Hematopoietic multipotent progenitor cell treated with erythropoietin and hydrocortisone succinate and interleukin-3 and kit ligand, for 15 days (in vitro differentiated cells): ENCODE results near the gene C16orf74.

Source experiments
- DNase-seq: peaks from one replicate; pipeline ENCODE4 v3.0.0-alpha.2; 2015; ENCODE audit warnings: low spot score

C16orf74 gene

DNA sequence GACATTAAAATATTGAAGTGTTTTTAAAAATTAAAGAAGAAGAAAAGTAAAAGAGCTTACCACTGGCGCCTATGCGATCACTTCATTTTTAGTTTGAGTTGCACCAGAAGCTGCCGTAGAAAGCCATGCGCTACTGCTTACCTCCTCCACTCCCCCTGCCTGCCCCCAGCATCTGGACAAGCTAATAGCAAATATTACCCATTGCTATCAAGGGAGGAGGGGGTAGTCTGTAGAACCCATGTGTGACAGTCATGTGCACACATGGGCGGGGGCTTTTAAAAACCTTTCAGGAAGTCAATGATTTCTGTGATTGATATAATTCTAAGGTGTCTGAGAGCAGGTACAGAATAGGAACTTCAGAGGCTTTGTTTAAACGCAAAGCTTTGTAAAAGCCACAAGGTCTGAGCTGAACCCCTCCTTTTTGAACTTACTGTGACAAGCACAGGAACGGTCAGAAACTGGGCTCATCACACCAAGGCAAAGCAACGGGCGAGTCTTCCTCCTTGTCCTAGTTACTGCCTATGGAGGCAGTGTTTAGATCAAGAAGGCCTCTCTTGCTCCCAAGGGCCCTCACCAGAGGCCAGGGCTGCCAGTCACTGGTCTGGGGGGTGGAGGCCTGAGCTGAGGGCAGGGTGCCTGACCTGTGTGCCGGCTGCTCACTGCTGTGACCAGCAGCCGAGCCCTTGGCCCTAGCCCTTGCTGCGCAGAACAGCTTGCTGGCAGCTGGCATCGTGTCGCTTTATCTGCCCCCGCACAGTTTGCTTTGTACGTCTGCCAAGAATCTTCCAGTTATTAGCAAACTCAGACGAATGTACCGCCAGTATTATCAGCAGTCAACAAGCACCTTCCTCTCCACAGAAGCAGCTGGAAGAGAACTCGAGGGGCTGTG, 77.1 kb downstream of the C16orf74 start:
- peak; percentile 96 for DNase-seq

DNA sequence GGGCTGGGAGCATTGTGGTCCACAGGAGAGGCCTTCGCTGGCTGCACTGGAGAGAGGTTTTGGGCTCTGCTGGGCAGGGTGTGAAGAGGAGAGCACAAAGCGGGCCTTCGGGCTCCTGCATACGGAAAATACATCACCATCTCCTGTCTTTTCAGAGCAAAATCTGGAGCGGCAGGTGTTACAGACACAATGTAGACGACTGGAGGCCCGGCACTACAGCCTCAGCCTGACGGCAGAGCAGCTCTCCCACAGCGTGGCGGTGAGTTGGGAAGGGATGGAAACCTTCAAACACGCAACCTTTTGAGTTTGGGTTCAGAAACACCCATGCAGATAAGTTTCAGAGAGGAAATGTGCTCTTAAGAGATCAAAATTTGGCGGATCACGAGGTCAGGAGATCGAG, 80.1 kb downstream of the C16orf74 start:
- no peak for DNase-seq

DNA sequence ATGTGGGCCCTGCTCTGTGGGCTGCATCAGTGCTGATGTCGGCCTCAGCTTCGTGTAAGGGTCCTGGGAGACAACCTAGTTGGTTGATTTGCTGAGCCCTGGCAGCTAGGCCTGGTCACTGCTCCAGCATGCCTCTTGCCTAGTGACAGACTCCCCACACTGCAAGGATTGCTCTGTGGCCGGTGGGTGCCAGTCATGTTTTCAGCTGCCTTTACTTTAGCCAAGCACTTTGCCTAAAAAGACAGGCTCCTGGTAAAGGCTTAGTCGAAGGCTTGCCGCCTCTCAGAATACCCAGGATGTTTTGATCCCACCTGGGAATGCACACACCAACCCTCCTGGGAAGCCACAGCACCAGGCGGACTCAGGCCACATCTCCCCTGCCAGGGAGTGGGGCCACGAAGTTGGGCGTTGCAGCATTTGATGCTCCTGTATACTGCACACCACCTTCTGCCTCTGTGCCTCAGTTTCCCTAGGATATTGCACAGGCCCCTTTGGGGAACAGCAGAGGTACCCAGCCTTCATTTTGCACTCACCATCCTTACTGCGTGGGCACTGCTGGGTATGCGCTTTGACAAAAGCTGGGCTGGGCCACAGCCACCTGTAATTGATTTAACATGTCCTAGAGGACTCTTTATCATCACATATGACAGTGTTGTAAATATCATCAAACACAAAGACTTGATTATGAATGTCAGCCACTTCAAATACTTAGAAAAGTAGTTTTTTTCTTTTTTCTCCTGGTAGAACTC, 82.0 kb downstream of the C16orf74 start:
- no peak for DNase-seq

DNA sequence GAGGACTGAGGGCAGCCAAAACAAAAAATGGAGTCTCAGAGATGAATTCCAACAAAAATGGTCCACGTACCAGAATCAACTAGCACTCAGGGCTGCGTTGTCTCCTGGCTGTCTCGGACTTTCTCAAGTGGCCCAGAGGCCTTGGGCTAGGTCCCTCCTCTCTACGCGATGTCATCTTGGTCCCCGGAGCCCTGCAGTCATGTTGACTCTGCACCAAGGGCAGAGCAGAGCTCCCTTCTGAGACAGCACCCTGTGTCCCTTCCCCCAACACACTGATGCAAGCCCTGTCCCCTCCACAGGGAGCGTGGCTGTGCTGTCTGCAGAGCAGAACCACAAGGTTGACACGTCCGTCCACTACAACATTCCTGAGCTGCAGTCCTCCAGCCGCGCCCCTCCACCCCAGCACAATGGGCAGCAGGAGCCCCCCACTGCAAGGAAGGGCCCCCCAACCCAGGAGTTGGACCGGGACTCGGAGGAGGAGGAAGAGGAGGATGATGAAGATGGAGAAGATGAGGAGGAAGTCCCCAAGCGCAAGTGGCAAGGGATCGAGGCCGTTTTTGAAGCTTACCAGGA, 83.0 kb downstream of the C16orf74 start:
- DNase-seq: no peak

DNA sequence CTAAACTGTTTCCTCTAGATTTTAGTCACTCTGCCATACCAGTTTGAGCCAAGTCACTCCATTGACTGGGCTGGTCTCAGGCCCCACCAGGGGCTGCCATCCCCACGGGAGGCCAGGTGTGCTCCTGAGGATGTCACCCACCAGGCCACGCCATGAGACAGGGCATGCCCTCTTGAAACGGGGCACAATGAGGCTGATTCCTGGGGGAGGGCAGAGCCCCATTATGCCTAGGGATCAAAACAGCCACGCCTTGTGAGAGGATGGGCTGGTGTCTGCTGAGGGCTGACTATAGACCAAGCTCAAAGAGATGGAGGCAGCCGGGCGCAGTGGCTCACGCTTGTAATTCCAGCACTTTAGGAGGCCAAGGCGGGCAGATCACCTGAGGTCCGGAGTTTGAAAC, 83.6 kb downstream of the C16orf74 start:
- DNase-seq: no peak

DNA sequence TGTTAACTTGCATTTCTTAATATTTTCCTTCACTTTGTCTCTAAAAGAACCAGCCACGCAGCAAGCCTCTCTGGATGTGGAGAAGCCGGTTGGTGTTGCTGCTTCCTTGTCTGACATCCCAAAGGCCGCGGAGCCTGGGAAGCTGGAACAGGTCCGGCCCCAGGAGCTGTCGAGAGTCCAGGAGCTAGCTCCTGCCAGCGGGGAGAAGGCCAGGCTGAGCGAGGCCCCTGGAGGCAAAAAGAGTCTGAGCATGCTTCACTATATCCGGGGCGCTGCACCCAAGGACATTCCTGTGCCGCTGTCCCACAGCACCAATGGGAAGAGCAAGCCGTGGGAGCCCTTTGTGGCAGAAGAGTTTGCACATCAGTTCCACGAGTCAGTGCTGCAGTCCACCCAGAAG, 85.0 kb downstream of the C16orf74 start:
- no peak for DNase-seq

DNA sequence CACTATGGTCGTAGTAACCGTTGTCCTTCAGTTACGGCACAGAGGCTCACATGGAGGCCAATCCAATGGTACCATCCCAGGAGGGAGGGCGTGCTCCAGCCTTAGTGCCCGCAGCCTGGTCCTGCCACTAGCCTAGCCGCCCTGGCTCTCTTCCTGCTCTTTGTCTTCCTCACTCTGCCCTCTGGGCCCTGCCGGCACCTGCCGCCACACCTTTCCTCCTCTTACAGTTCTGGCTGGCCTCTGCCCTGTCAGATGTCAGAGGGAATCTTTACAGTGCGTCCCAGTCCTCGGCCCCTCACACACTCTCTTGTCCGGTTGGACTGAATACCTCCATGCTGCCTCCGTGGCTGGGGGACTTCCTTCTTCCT, 85.5 kb downstream of the C16orf74 start:
- no peak for DNase-seq

DNA sequence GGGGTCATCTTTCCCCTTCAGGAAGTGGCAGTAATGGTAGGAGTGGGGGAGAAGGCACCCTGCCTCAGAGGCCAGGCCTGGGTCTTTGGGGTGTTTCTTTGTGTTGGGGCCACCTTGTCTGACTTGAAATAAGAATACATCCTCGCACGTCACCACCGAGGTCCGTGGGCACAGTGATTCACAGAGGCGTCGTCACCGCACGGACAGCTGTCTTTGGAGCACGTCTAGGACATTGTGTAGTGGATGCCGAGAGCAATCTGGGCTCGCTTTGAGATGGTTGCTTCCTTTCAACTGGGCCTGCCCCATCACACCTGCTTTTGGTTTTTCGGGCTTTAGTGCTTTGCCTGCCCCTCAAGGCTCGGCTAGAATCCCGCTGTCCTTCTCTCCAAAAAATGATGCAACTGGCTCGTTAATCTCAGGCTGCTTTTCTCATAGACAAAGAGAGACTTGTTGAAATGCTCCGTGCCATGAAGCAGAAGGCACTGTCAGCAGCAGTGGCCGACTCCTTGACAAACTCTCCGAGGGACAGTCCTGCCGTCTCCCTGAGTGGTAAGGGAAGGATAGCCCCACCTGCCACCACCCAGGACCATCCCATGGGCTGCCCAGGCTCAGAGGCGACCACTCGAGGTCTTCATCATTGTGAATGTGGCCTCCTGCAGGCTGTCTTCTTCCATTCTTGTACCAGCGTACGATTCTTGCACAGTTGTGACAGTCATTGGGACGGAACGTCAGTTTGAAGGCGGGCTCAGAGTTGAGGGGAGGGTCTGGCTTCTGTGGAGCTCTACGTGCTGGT, 86.1 kb downstream of the C16orf74 start:
- no peak for DNase-seq

DNA sequence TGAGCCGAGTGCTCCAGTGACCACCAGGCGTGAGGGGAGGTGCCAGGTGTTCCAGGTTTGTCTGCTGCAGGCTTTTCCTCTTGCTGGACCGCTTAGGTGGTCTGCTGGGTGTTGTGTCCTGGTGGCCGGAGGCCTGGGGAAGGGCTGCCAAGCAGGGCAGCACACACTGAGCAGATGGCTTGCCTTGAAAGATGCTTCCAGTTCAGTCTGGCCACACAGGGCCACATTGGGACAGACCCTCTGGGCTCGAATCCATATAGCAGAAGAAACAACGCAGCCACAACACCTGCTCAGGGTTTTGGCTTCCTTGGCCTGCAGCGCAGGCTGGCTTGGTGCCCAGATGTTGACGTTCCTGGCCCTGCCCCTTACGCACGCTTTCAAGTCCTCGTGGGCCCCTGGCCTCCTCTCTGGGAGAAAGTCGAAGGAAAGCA, 87.0 kb downstream of the C16orf74 start:
- no peak for DNase-seq

DNA sequence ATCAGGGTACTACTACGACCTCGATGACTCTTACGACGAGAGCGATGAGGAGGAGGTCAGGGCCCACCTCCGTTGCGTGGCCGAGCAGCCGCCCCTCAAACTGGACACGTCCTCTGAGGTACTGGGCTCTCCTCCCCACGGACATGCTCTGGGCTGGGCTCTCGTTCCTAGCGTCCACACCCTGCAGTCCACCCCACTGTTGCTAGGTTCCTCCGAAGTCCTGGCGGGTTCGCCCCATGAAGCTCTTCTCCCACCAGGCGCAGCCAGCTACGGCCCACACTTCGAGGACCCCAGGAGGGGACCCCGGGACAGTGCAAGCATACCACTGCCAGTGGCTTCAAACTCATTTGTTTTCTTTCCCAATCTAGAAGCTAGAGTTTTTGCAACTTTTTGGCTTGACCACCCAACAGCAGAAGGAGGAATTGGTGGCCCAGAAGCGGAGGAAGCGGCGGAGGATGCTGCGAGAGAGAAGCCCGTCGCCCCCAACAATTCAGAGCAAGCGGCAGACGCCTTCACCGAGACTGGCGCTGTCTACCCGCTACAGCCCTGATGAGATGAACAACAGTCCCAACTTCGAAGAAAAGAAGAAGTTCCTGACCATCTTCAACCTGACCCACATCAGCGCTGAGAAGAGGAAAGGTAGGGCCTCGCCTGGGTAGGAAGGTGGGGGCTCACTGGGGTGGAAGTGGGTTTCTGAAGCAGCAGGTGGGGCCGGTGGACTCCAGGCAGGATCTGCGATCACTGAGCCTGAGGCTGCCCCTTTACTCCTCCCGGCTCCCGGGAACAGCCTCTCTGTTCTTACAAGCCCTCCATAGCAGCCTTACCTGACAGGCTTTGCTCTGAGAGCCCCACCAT, 87.7 kb downstream of the C16orf74 start:
- DNase-seq: no peak

DNA sequence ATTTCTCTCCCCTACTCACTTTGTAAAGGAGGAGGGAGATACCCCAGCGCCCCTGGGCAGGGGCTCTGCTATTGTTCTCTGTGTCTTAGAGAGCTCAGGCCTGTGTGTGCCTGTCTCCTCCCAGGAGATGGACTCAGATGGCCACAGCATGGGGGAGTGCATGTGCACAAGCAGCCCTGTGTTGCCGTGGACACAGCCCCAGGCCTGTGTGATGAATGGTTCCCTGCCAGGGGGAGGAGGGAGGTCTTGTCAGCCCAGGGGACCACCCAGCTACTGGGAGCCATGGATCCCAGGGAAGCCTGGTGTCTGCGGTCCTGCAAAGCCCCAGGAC, 88.4 kb downstream of the C16orf74 start:
- DNase-seq: no peak

DNA sequence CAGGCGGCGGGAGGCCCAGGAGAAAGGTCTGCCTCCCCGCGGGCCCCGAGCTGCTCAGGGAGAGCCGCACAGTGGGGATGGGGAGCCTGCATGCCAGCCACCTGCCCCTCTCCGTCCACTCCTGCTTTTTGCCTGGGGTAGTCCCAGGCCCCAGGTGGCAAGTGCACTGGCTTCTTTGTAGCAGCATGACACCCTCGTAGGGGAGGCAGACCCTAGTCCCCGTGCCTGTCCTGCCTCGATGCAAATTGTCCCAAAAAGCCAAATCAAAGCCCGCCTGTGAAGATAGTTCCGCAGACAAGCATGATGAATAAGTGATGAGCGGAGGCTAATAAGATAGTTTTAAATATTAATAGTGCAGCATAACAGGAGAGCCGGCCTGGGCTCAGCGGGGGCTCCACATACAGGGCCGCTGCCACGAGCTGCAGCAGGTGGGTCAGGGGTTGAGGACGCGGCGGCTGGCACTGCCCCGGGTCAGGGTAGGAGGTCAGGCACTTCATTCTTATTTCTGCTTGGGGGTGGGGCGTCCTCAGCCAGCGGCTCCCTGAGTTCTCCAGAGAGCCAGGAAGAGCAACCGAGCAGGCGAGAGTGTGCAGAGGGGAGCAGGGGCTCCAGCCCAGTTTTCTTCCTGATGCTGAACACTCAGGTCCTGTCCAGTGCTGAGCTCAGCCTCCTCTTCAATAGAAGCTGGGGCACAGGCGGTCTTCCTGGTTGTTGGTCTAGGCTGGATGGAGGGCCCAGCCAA, 89.0 kb downstream of the C16orf74 start:
- DNase-seq: no peak

DNA sequence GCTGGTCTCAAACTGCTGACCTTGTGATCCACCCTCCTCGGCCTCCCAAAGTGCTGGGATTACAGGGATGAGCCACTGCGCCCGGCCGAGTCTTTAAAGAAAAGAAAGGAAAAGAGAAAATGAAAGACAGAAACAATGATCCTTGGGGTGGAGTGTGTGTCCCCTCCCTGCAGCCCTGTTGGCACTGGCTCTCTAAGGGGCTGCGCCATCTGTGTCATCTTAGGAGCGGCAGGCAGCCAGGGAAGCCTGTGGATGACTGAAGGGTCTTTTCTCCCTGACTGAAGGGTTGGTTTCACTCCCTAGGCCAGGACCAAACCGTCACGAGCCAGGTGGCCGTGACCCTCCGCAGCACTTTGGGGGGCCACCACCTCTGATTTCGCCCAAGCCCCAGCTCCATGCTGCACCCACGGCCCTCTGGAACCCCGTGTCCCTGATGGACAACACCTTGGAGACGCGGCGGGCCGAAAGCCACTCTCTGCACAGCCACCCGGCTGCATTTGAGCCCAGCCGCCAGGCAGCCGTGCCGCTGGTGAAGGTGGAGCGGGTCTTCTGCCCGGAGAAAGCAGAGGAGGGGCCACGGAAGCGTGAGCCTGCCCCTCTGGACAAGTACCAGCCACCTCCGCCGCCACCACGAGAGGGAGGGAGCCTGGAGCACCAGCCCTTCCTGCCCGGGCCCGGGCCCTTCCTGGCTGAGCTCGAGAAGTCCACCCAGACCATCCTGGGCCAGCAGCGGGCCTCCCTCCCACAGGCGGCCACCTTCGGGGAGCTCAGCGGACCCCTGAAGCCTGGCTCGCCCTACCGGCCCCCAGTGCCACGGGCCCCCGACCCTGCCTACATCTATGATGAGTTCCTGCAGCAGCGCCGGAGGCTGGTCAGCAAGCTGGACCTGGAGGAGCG, 89.8 kb downstream of the C16orf74 start:
- no peak for DNase-seq

DNA sequence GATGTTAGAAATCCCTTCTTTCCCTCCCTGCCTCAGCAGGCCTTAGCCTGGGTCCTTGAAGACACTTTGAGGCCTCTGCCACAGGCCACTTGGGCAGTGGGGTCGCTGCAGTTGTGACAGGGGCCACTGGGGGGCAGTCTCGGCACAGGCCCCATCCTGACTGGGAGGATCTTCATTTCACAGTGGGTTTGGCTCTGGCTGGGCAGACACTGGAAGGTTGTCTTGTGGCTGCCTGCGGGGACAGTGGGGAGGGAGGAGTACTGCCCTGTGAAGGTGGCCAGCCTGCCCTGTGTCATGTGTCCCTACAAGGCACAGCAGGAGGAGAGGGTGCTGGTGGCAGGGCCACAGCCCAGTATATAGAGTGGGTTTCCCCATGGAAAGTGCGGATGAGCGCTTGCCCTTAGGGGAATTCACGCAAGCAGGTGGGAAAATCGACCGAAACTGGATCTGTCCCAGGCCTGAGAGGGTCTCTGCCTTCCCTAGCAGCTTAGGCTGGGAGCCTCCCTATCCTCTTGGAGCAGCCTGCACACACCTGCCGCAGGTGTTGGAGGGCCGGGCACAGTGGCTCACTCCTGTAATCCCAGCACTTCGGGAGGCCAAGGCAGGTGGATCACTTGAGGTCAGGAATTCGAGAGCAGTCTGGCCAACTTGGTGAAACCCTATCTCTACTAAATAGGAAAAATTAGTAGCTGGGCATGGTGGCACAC, 90.9 kb downstream of the C16orf74 start:
- peak; percentile 78 for DNase-seq

DNA sequence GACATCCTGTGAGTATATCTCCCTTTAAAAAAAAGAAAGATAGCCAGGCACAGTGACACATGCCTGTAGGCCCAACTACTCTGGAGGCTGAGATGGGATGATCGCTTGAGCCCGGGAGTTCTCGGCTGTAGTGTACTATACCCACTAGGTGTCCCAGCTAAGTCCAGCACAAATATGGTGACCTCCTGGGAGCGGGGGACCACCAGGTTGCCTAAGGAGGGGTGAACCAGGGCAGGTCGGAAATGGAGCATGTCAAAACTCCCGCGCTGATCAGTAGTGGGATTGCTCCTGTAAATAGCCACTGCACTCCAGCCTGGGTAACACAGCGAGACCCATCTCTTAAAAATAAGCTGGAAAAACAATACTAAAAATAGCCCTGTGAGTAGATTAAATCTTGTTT, 91.6 kb downstream of the C16orf74 start:
- no peak for DNase-seq

DNA sequence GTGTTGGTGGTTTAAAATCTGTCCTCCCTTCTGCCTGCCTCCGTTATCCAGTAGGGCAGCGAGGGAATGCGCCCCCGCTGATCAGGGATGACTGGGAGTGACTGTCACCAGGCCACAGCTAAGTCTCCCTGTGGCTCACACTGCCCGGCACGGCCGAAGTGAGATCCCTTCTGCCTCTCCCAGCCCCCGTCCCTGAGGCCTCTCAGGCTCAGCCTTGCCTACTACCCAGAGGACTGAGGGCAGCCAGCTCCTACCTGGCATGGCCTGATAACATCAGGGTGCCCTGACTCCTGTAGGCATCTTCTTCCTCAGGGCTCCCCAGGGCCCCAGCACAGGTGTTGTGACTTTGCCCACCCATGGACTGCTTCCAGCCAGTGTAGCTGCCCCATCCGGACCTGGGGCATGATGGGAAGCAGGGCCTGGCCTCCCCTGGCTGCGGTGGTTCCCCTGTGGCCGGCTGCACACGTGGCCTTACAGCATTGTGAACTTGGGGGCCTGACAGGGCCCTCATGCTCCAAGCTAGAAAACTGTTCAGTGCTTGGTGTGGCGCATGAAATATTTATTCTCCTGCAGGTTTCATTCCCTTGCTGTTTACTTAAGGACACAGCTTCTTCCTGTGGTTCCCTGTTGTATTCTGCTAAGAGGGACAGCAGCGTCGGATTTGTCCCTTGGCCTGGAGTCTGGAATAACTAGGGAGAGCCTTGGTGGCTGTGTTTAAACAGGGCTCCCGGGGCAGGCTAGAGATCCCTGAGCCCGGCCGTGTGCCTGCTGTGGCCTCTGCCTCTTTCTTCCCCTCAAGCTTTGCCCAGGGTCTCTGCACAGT, 92.2 kb downstream of the C16orf74 start:
- DNase-seq: no peak

DNA sequence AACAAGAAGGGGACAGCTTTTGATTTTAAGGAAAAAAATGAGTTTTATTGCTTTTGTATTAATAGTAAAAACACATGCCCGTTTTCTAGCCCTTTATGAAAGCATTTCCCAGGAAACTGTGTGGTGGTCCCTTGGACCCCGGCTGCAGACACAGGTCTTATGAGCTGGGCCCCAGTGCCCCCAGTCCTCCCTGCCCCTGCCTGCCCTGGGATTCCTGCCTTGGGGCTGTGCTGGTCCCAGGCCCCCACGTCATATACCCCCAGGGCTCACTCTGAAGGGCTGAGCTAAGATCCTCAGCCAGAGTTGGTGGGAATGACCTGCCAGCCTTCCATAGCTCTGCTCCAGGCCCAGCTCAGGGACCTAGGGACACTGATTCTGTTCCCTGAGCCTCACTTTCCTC, 92.9 kb downstream of the C16orf74 start:
- DNase-seq: no peak
